HepG2 (cell line): ENCODE results near the gene CLNS1A. TPM values are rescaled to one million over a fixed set of nuclear protein-coding genes. Genes with fewer than 3 reads are reported as not detected.

Experiments
- CENPT ChIP-seq: sonication (generic); formaldehyde crosslinking; IDR thresholded peaks from 2 replicates; pipeline ENCODE4 v1.8.0; 2022; ENCODE audit warnings: low read depth, mild to moderate bottlenecking, moderate library complexity, missing genetic modification reagents
- ETV5 ChIP-seq: IDR thresholded peaks from 2 replicates; pipeline ENCODE4 v1.6.1; 2018; ENCODE audit warnings: missing biosample characterization, missing genetic modification reagents, inconsistent platforms, borderline replicate concordance
- HNRNPL ChIP-seq: fragments of 200-400 bp; formaldehyde crosslinking; IDR thresholded peaks from 2 replicates; pipeline ENCODE4 v1.6.1; 2017; ENCODE audit warnings: mild to moderate bottlenecking, low read depth, low read length
- NCOA1 ChIP-seq: sonication (generic); formaldehyde crosslinking; IDR thresholded peaks from 2 replicates; pipeline ENCODE4 v1.9.0; 2021; ENCODE audit warnings: missing genetic modification reagents
- POLR2G ChIP-seq: fragments of 200-400 bp; formaldehyde crosslinking; IDR thresholded peaks from 2 replicates; pipeline ENCODE4 v1.6.1; 2018; ENCODE audit warnings: mild to moderate bottlenecking, low read depth, low read length, moderate library complexity
- SNAI1 ChIP-seq: sonication (generic); formaldehyde crosslinking; IDR thresholded peaks from 2 replicates; pipeline ENCODE4 v1.5.0; 2020; ENCODE audit warnings: mild to moderate bottlenecking, missing genetic modification reagents, borderline replicate concordance
- SOX13 ChIP-seq, 3 experiments: fragments of 450-650 bp in 1 of 3; sonication (generic) in 1 of 3; formaldehyde crosslinking in 1 of 3; IDR thresholded peaks in 2 of 3; conservative IDR thresholded peaks in 1 of 3; 2 replicates each; pipeline versions ENCODE4 v1.5.0 to v1.6.1; 2016 to 2020; ENCODE audit warnings: antibody characterized with exemption in 1 of 3, mild to moderate bottlenecking in 1 of 3, missing compliant biosample characterization in 1 of 3, missing genetic modification reagents in 1 of 3, moderate library complexity in 1 of 3
- U2AF1 ChIP-seq: fragments of 200-400 bp; formaldehyde crosslinking; optimal IDR thresholded peaks from 2 replicates; pipeline ENCODE3; 2017; ENCODE audit warnings: mild to moderate bottlenecking, low read depth, low read length
- ZKSCAN1 ChIP-seq: fragments of 150-350 bp; IDR thresholded peaks from 2 replicates; pipeline ENCODE4 v1.6.1; 2014; ENCODE audit warnings: low read length
- ZNF205 ChIP-seq: IDR thresholded peaks from 2 replicates; pipeline ENCODE4 v1.6.1; 2018; ENCODE audit warnings: missing biosample characterization, missing genetic modification reagents
- ZNF546 ChIP-seq: sonication (generic); formaldehyde crosslinking; conservative IDR thresholded peaks from 2 replicates; pipeline ENCODE4 v1.8.1; 2023; ENCODE audit warnings: mild to moderate bottlenecking, missing genetic modification reagents
- polyA plus RNA-seq, 8 experiments: library from polyadenylated mRNA; depleted of rRNA in 3 of 8; stranded (reverse) in 7 of 8; unstranded in 1 of 8; fragments of >200 nt; fragmentation: Illumina TruSeq in 4 of 8; extraction: Trizol in 4 of 8; gene quantifications; 2 replicates each; pipeline versions ENCODE4 v1.2.1 to v1.2.3, GENCODE V29; 2011 to 2016; ENCODE audit warnings: low read depth in 4 of 8, missing spikeins in 1 of 8, mixed read lengths in 1 of 8; ENCODE audit not compliant: insufficient read depth in 1 of 8
- total RNA-seq, 5 experiments: library from RNA; depleted of rRNA; stranded (reverse); fragments of >200 nt; fragmentation: Illumina TruSeq; extraction: Trizol; gene quantifications; 2 replicates each; pipeline ENCODE4 v1.2.3, GENCODE V29; 2016; ENCODE audit warnings: low read depth in 1 of 5
- TF ChIP-seq, protein P1 (sequence below): sonication (generic); formaldehyde crosslinking; IDR thresholded peaks from 2 replicates; pipeline ENCODE4 v1.4.0; 2020; ENCODE audit warnings: missing genetic modification reagents, mild to moderate bottlenecking, borderline replicate concordance
- TF ChIP-seq, protein P2 (sequence below): sonication (generic); formaldehyde crosslinking; IDR thresholded peaks from 2 replicates; pipeline ENCODE4 v1.8.1; 2023; ENCODE audit warnings: mild to moderate bottlenecking, moderate library complexity, missing genetic modification reagents
- TF ChIP-seq, protein P3 (sequence below), 2 experiments: sonication (generic) in 1 of 2; formaldehyde crosslinking in 1 of 2; IDR thresholded peaks; 2 replicates each; pipeline versions ENCODE4 v1.4.0 to v1.6.1; 2016 to 2020; ENCODE audit warnings: borderline replicate concordance in 1 of 2, low read depth in 1 of 2, mild to moderate bottlenecking in 1 of 2, missing genetic modification reagents in 1 of 2
- TF ChIP-seq, protein P4 (sequence below): sonication (generic); formaldehyde crosslinking; IDR thresholded peaks from 2 replicates; pipeline ENCODE4 v1.4.0; 2020; ENCODE audit warnings: missing genetic modification reagents

The CLNS1A gene
- total and polyA plus RNA-seq, 2 of the 13 experiments (the other 11 are each of a cell fraction or from before 2014, with no cell fraction given): 158 to 219 TPM

DNA sequence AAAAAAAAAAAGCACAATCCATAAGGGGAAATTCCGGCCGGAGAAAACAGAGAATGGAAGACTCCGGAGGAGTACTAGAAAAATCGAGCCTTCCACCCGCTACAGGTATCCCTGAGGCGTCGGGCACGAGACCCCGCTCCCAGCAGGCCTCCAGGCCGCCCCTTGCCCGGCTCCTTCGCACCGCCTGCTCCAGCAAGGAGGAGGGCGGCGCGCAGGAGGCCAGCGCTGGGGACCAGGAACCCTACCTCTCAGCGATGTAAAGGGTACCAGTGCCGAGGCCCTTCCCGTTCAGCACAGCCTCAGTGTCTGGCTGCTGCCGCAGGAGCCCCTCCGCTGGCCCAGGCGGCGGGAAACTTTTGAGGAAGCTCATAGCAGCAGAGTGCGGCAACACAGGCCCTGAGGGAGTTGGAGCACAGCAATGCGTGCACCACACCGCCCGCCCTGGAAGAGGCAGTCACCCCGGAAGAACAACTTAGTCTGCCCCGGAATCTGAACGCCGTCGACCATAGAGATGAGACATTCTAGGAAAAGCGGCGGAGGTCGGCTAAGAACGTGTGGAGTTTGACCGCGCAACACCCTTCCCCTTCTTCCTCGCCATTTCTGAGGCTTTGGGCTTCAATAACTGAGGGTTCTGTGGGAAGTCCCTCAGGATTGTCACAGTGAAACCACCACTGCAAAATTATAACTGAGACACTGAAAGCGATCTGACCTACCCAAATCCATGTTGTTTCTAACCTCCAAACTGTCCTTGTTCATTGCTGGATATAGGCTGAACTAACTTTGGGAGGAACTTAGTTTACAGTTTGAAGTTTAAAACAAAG lies at the start of gene CLNS1A (continued):
- TF ChIP-seq, protein P1, sequence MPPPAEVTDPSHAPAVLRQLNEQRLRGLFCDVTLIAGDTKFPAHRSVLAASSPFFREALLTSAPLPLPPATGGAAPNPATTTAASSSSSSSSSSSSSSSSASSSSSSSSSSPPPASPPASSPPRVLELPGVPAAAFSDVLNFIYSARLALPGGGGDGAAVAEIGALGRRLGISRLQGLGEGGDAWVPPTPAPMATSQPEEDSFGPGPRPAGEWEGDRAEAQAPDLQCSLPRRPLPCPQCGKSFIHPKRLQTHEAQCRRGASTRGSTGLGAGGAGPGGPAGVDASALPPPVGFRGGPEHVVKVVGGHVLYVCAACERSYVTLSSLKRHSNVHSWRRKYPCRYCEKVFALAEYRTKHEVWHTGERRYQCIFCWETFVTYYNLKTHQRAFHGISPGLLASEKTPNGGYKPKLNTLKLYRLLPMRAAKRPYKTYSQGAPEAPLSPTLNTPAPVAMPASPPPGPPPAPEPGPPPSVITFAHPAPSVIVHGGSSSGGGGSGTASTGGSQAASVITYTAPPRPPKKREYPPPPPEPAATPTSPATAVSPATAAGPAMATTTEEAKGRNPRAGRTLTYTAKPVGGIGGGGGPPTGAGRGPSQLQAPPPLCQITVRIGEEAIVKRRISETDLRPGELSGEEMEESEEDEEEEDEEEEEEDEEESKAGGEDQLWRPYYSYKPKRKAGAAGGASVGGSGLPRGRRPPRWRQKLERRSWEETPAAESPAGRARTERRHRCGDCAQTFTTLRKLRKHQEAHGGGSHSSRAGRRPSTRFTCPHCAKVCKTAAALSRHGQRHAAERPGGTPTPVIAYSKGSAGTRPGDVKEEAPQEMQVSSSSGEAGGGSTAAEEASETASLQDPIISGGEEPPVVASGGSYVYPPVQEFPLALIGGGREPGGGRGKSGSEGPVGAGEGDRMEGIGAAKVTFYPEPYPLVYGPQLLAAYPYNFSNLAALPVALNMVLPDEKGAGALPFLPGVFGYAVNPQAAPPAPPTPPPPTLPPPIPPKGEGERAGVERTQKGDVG (CRISPR knock-in tag): no peak; the same call in 1 of the 2 replicates
- peak; percentile 65; the same call in 1 of the 2 replicates for TF ChIP-seq ETV5 (CRISPR knock-in tag)
- no peak for TF ChIP-seq SNAI1 (CRISPR knock-in tag)
- TF ChIP-seq, protein P2, sequence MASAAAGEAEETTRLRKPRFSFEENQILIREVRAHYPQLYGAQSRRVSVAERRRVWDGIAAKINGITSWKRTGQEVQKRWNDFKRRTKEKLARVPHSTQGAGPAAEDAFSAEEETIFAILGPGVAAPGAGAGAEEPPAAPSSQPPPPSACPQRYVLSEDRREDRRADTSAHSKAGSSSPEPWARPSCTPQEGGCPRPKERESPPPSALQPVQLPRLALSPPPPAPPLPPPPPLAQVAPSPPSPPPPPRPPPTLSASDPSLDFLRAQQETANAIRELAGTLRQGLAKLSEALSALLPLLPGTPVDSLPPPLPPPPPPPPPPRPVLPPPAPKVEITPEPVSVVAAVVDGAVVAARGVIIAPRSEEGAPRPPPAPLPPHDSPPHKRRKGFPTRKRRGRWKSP (CRISPR knock-in tag): peak; percentile 86
- no peak for TF ChIP-seq U2AF1
- no peak for TF ChIP-seq CENPT (CRISPR knock-in tag)
- no peak for TF ChIP-seq ZNF205 (CRISPR knock-in tag)
- TF ChIP-seq HNRNPL: no peak
- no peak; the same call in 1 of the 2 replicates for TF ChIP-seq SOX13 (IDR thresholded peaks at IDR 0.05)
- TF ChIP-seq SOX13 (CRISPR knock-in tag; conservative IDR thresholded peaks at IDR 0.05 in 1 of 2, IDR thresholded peaks at IDR 0.05 in 1 of 2): peak in 1 of 2 experiments; percentile 55; a peak in 2 of 4 replicates
- peak; percentile 98 for TF ChIP-seq POLR2G
- TF ChIP-seq, protein P3, sequence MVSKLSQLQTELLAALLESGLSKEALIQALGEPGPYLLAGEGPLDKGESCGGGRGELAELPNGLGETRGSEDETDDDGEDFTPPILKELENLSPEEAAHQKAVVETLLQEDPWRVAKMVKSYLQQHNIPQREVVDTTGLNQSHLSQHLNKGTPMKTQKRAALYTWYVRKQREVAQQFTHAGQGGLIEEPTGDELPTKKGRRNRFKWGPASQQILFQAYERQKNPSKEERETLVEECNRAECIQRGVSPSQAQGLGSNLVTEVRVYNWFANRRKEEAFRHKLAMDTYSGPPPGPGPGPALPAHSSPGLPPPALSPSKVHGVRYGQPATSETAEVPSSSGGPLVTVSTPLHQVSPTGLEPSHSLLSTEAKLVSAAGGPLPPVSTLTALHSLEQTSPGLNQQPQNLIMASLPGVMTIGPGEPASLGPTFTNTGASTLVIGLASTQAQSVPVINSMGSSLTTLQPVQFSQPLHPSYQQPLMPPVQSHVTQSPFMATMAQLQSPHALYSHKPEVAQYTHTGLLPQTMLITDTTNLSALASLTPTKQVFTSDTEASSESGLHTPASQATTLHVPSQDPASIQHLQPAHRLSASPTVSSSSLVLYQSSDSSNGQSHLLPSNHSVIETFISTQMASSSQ (IDR thresholded peaks at IDR 0.05; ENCODE audit: low read depth): no peak
- TF ChIP-seq, protein P3 (CRISPR knock-in tag; IDR thresholded peaks at IDR 0.05; ENCODE audit: borderline replicate concordance): peak; percentile 58
- TF ChIP-seq ZKSCAN1: no peak
- TF ChIP-seq, protein P4, sequence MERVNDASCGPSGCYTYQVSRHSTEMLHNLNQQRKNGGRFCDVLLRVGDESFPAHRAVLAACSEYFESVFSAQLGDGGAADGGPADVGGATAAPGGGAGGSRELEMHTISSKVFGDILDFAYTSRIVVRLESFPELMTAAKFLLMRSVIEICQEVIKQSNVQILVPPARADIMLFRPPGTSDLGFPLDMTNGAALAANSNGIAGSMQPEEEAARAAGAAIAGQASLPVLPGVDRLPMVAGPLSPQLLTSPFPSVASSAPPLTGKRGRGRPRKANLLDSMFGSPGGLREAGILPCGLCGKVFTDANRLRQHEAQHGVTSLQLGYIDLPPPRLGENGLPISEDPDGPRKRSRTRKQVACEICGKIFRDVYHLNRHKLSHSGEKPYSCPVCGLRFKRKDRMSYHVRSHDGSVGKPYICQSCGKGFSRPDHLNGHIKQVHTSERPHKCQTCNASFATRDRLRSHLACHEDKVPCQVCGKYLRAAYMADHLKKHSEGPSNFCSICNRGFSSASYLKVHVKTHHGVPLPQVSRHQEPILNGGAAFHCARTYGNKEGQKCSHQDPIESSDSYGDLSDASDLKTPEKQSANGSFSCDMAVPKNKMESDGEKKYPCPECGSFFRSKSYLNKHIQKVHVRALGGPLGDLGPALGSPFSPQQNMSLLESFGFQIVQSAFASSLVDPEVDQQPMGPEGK (CRISPR knock-in tag): peak; percentile 48
- TF ChIP-seq NCOA1 (CRISPR knock-in tag): peak; percentile 37; the same call in 1 of the 2 replicates
- no peak for TF ChIP-seq ZNF546
